ENCODE data around the gene C1orf35. TPM values are rescaled to one million over a fixed set of nuclear protein-coding genes. Genes with fewer than 3 reads are reported as not detected.

The C1orf35 gene
- total and polyA plus RNA-seq, 2 donors (not counting 1 experiment from before 2014, with no cell fraction given), result 4.8 to 7.6 TPM

DNA sequence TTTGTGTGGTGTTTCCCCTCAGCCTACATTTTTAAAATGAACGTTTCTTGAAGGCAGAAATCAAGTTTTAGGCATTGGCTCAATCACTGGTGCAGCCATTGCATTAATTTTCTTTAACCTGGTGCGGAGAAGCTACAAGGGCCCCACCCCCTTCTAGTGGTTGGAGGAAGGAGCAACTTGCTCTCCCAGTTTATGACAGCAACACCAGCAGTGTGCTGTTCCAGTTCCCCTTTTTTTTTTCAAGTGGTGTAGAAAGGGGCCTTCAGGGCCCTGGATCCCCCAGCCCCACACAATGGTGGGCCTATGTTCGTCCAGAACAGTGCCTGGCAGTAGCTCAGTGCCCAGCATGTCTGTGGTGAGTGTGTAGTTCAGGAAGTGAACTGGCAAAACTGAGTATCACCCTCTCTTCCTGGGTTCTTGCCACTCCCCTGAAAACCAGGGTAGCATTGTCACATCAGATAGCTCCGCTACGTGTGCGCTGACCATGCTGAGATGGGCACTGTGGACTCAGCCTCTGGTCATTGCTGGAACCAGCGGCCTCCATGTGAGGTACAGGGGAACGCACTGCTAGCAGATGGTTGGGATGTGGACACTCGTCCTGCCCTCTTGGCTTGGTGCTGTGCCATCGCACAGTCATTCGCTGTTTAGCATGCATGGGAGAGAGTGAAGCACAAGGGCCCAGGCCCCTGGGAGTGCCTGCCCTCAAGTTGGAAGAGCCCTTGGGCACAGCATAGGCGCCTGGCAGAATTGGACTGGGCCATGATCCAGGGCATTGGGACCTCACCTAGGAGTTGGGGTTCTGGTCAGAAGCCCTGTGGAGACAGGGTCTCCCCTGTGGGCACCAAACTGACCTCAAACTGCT, 13.4 kb downstream of the C1orf35 start:
- H3K27me3 ChIP-seq (ENCODE audit: control insufficient read depth, insufficient read depth, low read length), result no peaks in the 10 kb centered on the region
- TF ChIP-seq, protein P1, sequence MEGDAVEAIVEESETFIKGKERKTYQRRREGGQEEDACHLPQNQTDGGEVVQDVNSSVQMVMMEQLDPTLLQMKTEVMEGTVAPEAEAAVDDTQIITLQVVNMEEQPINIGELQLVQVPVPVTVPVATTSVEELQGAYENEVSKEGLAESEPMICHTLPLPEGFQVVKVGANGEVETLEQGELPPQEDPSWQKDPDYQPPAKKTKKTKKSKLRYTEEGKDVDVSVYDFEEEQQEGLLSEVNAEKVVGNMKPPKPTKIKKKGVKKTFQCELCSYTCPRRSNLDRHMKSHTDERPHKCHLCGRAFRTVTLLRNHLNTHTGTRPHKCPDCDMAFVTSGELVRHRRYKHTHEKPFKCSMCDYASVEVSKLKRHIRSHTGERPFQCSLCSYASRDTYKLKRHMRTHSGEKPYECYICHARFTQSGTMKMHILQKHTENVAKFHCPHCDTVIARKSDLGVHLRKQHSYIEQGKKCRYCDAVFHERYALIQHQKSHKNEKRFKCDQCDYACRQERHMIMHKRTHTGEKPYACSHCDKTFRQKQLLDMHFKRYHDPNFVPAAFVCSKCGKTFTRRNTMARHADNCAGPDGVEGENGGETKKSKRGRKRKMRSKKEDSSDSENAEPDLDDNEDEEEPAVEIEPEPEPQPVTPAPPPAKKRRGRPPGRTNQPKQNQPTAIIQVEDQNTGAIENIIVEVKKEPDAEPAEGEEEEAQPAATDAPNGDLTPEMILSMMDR (conservative IDR thresholded peaks at IDR 0.05 in 1 of 2, IDR thresholded peaks at IDR 0.05 in 1 of 2; ENCODE audit: low read depth in 1 of 2, low read length in 2 of 2), result no peak
- no peak for TF ChIP-seq EZH2 (IDR thresholded peaks at IDR 0.05; ENCODE audit: low read length, missing control alignments)
- peaks cover 32% of the 10 kb centered on the region for H3K4me1 ChIP-seq (ENCODE audit: control insufficient read depth, extremely low read depth, insufficient read depth, low read length)
- H3K36me3 ChIP-seq (ENCODE audit: control insufficient read depth, insufficient read depth, low read length), result peaks cover 23% of the 10 kb centered on the region
- H3K9ac ChIP-seq (ENCODE audit: insufficient read depth, low read length), result no peak overlapping the region
- H3K9me3 ChIP-seq (ENCODE audit: control insufficient read depth, insufficient read depth, low read depth, low read length), result no peaks in the 10 kb centered on the region
- H2AFZ ChIP-seq (ENCODE audit: low read length), result no peak overlapping the region
- H3K79me2 ChIP-seq (ENCODE audit: control insufficient read depth, insufficient read depth, low read length), result peaks cover 100% of the 10 kb centered on the region
- peaks cover 29% of the 10 kb centered on the region for H4K20me1 ChIP-seq (ENCODE audit: control insufficient read depth, extremely low read depth, insufficient read depth, low read length)
- DNase-seq (ENCODE audit: low read depth in 2 of 2), result no peak
- no peak overlapping the region for H3K4me2 ChIP-seq (ENCODE audit: extremely low read depth, insufficient read depth, low read length)
- H3K4me3 ChIP-seq (replicated peaks in 1 of 4; ENCODE audit: control extremely low read depth in 1 of 4, insufficient read depth in 1 of 4, low read depth in 3 of 4, low read length in 4 of 4), result no peak overlapping the region
- H3K27ac ChIP-seq (ENCODE audit: insufficient read depth, low read length), result no peak overlapping the region

DNA sequence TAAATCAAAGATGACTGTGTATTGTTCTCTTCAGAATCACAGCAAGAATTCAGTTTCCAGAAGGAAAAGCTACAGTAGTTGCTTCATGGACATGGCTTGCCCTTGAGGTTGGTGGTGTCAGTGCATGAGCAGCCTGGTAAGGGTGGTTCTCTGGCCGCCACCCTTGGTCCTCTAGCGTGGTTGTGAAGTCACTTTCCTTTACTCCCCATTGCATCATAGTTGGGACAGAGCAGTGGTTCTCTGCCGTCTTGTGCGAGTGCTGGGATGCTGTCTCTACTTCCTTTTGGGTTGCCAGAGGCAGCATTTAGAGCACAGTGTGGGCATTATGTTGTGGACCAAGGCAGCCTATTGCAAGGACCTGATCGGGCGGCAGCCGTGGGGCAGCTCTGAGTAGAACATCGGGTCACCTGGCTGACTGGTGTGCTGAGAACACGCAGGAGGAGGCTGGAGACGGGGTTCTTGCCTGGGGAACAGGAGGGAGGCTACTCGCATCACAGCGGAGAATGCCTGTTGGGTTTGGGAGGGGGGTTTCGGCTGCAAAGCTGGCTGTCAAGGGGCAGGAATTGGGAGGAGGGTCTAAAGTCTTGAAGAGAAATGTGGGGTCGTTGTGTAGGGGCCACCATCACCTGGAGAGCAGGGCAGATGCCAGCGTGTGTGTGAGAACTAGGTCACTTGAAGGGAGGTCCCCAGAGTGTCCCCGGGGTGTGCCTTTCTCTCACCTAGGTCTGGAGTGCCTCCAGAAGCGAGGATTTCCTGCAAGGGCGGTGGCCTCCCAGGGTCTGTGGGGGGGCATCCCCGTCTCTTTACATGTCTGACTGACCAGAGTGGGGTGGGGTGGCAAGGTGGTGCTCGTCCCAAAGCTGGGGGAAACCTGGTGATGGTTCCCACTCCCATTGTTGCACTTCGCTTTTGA, 14.3 kb downstream of the C1orf35 start:
- DNase-seq (ENCODE audit: low read depth in 2 of 2), result peak in 1 of 2 donors; percentile 52
- Histone ChIP-seq H3K36me3 (ENCODE audit: control insufficient read depth, insufficient read depth, low read length) (peaks cover 20% of the 10 kb centered on the region), H3K79me2 (ENCODE audit: control insufficient read depth, insufficient read depth, low read length) (peaks cover 100% of the 10 kb centered on the region), H3K4me3 (replicated peaks in 1 of 4; ENCODE audit: control extremely low read depth in 1 of 4, insufficient read depth in 1 of 4, low read depth in 3 of 4, low read length in 4 of 4) (no peak overlapping the region), H3K4me2 (ENCODE audit: extremely low read depth, insufficient read depth, low read length) (no peak overlapping the region), H3K27me3 (ENCODE audit: control insufficient read depth, insufficient read depth, low read length) (no peaks in the 10 kb centered on the region), H3K9me3 (ENCODE audit: control insufficient read depth, insufficient read depth, low read depth, low read length) (no peaks in the 10 kb centered on the region), H4K20me1 (ENCODE audit: control insufficient read depth, extremely low read depth, insufficient read depth, low read length) (peaks cover 29% of the 10 kb centered on the region), H3K27ac (ENCODE audit: insufficient read depth, low read length) (peak overlapping the region; percentile 54), H3K4me1 (ENCODE audit: control insufficient read depth, extremely low read depth, insufficient read depth, low read length) (peaks cover 34% of the 10 kb centered on the region), H2AFZ (ENCODE audit: low read length) (no peak overlapping the region), H3K9ac (ENCODE audit: insufficient read depth, low read length) (no peak overlapping the region)
- TF ChIP-seq EZH2 (IDR thresholded peaks at IDR 0.05; ENCODE audit: low read length, missing control alignments), result no peak
- TF ChIP-seq, protein P1 (conservative IDR thresholded peaks at IDR 0.05 in 1 of 2, IDR thresholded peaks at IDR 0.05 in 1 of 2; ENCODE audit: low read depth in 1 of 2, low read length in 2 of 2), result no peak

DNA sequence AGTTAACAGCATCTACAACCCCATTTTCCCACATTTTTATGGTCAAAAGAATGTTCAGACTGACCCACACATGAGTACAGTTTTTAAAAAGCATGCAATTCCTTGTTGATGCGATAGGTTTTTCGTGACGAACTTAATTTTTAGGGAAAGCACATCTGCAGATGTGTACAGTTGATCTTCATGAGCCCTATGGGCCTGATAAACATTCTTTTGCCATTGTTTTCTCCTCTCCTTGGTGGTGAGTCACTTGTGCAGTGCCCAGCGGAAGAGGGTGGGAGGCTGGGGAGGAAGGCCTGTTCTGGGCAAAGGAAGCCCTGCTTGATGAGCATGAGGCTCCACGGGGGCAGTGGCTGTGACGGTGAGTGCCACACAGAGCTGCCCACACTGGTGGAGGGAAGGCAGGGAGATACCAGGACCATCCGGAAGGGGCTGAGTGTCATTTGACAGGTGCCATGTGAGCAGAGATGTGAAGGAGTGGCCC, 15.3 kb downstream of the C1orf35 start:
- H2AFZ ChIP-seq (ENCODE audit: low read length), result no peak overlapping the region
- no peaks in the 10 kb centered on the region for H3K9me3 ChIP-seq (ENCODE audit: control insufficient read depth, insufficient read depth, low read depth, low read length)
- peak overlapping the region; percentile 68 for H3K4me2 ChIP-seq (ENCODE audit: extremely low read depth, insufficient read depth, low read length)
- peaks cover 100% of the 10 kb centered on the region for H3K79me2 ChIP-seq (ENCODE audit: control insufficient read depth, insufficient read depth, low read length)
- H3K27ac ChIP-seq (ENCODE audit: insufficient read depth, low read length), result peak overlapping the region; percentile 54
- H3K36me3 ChIP-seq (ENCODE audit: control insufficient read depth, insufficient read depth, low read length), result peaks cover 18% of the 10 kb centered on the region
- TF ChIP-seq, protein P1 (conservative IDR thresholded peaks at IDR 0.05 in 1 of 2, IDR thresholded peaks at IDR 0.05 in 1 of 2; ENCODE audit: low read depth in 1 of 2, low read length in 2 of 2), result no peak
- TF ChIP-seq EZH2 (IDR thresholded peaks at IDR 0.05; ENCODE audit: low read length, missing control alignments), result no peak
- H3K4me3 ChIP-seq (replicated peaks in 1 of 4; ENCODE audit: control extremely low read depth in 1 of 4, insufficient read depth in 1 of 4, low read depth in 3 of 4, low read length in 4 of 4), result peak overlapping the region in 2 of 4 experiments; percentile 6 to 19
- peaks cover 34% of the 10 kb centered on the region for H3K4me1 ChIP-seq (ENCODE audit: control insufficient read depth, extremely low read depth, insufficient read depth, low read length)
- no peak overlapping the region for H3K9ac ChIP-seq (ENCODE audit: insufficient read depth, low read length)
- no peaks in the 10 kb centered on the region for H3K27me3 ChIP-seq (ENCODE audit: control insufficient read depth, insufficient read depth, low read length)
- peak; percentile 41 to 81 for DNase-seq (ENCODE audit: low read depth in 2 of 2)
- peaks cover 29% of the 10 kb centered on the region for H4K20me1 ChIP-seq (ENCODE audit: control insufficient read depth, extremely low read depth, insufficient read depth, low read length)
